Occipital lobe (tissue), 2 donors: ENCODE measurements around the gene SGCD. TPM values are rescaled to one million over a fixed set of nuclear protein-coding genes. Genes with fewer than 3 reads are reported as not detected.
"Not testable (repeated sequence)": the region's sequence is repeated elsewhere in the genome, so short reads cannot be mapped to it uniquely, and the experiment has no call there.

Experiments
- DNase-seq: peaks from one replicate; lab custom pipeline; 2025; lab: John Stamatoyannopoulos, UW
- total RNA-seq: library from RNA; depleted of rRNA; stranded (reverse); fragments of >200 nt; gene quantifications from one replicate; pipeline ENCODE4 v1.2.3, GENCODE V29; 2014

The SGCD gene
- total RNA-seq, 1 donor from 2014 or later, result 7.5 TPM

DNA sequence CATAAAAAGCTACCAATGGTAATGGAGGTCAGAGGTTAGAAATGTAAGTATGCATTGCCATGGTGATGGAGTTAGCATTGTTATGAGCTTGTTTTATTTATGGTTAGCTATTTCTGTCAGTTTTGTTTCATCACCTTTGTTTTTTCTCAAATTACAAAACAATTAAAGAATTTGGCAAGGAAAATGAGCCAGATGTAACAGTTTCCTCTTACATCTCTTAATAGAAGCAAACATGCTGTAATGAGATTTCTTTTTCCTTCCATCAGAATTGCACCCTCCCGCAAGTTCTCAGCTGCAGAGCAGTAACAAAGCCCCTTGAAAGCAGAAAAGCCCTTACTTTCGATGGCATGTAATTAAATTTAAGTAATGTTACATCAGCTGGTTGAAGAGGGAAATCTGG is 233.0 kb downstream of the SGCD start:
- DNase-seq, result no peak

- no peak for DNase-seq
Observed at GRCh38 chr5:156561651-156562050, 234.7 kb downstream of the SGCD start.

GRCh38 chr5:156570615-156571014 is 243.7 kb downstream of the SGCD start:
- no peak for DNase-seq

DNA sequence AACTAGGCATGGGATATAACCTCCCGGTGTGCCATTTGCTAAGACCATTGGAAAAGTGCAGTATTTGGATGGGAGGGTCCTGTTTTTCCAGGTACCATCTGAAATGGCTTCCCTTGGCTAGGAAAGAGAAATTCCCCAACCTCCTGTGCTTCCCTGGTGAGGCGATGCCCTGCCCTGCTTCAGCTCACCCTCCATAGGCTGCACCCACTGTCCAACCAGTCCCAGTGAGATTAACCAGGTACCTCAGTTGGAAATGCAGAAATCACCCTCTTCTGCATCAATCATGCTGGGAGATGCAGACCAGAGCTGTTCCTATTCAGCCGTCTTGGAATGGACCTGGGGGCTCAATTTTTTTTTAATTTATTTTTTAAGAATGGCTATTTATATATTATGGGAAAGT is 254.8 kb downstream of the SGCD start:
- no peak for DNase-seq

DNA sequence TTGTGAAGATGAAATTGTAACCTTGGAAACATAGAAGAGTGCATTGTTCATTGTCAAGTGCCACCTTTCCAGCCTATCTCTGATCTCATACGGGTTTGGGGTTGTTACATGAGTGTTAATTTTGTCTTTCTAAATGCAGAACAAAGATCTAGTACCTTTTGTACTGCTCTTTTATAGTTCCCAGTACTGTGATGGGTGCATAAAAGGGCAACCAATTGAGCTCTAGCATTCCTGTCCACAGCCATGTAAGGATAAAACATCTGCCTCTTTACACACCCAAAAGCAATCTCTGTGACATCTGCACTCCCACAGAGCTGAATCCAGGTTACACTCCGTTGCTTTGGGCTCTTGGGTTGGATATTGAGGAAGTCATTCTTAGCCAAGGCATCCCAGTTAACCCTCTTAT is 255.2 kb downstream of the SGCD start:
- DNase-seq, result no peak

- no peak for DNase-seq
Observed at GRCh38 chr5:156584871-156585270, 257.9 kb downstream of the SGCD start.

GRCh38 chr5:156585999-156586398 is 259.0 kb downstream of the SGCD start:
- no peak for DNase-seq

GRCh38 chr5:156587012-156587411 is 260.0 kb downstream of the SGCD start:
- DNase-seq, result no peak

GRCh38 chr5:156588306-156588705 is 261.3 kb downstream of the SGCD start:
- DNase-seq, result no peak

DNA sequence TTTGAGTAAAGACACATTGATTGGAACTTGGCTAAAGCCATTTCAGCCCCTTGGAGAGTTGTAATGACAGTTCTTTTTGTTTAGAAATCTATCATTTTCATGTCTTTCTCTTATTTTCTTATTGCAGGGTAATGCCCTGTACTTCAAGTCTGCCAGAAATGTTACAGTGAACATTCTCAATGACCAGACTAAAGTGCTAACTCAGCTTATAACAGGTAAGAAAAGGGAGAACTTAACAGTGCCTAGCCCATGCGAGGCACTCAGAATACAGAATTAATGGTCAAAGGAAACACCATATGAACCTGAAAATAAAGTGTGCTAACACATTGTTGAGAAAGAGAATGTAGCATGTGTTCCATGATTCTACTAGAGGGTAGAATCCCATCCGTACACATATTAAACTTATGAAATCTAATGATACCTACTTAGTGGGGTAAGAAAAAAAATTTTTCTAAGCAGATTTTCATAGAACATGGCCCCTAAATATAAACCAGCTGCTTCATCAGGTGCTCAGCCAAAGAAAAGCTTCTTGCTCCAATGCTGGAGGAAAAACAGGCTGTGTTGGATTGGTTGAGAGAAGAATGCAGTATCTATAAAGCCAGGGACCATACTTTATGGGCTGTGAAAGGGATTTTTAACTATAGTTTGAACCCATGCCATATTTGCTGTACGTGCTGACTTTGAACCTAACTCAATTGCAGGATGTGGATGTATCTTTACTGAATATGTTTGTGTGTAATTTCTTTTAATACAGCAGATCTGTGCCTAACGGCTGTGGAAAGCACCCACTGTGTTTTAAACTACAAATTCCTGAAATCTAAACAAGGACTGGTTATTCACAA is 262.4 kb downstream of the SGCD start:
- no peak for DNase-seq

DNA sequence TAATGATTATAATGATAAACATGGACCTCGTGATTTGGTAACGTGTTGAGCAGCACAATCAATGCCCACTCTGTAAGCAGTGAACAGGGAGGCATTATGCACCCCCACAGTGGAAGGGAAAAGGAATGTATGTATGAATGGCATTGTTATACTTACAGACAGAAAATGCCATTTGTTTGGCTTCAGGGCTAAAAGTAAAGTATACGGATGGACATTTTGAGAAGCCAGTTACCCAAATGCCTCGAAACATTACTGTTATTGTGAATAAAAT is 262.9 kb downstream of the SGCD start:
- DNase-seq, result no peak

GRCh38 chr5:156590978-156591377 is 264.0 kb downstream of the SGCD start:
- DNase-seq, result no peak

DNA sequence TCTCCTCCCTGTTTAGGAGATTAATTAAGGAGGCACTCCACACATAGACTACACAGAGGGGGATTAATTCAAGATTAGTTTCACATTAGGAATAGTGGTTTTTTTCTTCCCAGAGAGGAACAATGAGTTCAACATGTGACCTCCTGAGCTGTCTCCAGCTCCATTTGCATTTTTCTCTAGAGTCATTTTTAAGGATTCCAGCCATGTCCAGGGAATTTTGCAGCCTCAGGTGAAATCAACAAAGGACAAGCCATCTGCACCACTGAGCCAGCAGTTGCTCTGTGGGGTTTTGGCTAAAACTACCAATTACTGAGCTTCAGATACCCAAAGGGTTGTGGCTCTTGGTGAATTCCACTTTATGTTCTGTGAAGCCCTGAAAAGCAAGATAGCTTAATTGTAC is 264.7 kb downstream of the SGCD start:
- no peak for DNase-seq

- no peak for DNase-seq
Observed at GRCh38 chr5:156593546-156593945, 266.6 kb downstream of the SGCD start.

- no peak for DNase-seq
Observed at GRCh38 chr5:156594406-156594805, 267.4 kb downstream of the SGCD start.

DNA sequence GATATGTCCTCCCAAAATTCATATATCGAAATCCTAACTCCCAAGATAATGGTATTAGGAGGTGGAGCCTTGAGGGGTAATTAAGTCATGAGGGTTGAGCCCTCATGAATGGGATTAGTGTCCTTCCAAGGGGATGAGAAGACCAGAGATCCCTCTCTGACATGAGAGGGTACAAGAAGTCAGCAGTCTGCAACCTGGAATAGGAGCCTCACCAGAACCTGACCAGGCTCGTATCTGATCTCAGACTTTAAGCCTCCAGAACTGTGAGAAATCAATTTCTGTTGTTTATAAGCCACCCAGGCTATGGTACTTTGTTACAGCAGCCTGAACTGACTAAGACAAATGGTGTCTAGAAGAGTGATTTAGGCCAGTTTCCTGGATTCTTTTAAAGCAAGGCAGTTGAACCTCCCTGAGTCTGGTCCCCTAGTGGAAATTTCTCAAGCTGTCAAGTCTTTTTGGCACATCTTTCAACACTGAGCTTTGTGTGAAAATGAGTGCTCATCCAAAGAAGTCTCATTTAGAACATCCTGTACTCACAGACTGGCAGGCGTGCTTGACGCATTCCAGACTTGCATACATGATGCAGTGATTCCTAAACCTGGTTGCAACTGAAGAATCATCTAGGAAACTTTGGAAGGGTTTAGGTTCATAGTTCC is 268.3 kb downstream of the SGCD start:
- peak; percentile 34 for DNase-seq

- no peak for DNase-seq
Observed at GRCh38 chr5:156597276-156597675, 270.3 kb downstream of the SGCD start.

DNA sequence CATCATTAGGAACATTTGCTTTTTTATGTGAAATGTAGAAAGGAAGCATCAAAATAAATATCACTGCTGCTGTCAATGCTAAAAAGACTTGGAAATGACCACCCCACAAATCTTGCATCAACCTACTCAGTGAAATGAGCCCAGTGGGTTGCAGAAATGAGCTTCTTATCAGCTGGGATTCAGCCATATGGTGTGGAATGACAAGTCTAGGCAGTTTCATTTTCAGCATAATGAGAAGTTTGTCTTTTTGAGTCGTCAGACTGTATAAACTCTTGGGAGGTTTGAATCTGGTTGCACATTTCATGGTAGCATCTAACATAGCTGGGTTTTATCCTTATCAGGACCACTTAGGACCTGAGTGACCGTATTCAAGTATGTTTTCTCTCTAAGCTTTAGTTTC is 272.0 kb downstream of the SGCD start:
- no peak for DNase-seq

GRCh38 chr5:156610582-156610981 is 283.6 kb downstream of the SGCD start:
- not testable (repeated sequence) for DNase-seq

- DNase-seq, result no peak
Observed at GRCh38 chr5:156615901-156616300, 288.9 kb downstream of the SGCD start.

DNA sequence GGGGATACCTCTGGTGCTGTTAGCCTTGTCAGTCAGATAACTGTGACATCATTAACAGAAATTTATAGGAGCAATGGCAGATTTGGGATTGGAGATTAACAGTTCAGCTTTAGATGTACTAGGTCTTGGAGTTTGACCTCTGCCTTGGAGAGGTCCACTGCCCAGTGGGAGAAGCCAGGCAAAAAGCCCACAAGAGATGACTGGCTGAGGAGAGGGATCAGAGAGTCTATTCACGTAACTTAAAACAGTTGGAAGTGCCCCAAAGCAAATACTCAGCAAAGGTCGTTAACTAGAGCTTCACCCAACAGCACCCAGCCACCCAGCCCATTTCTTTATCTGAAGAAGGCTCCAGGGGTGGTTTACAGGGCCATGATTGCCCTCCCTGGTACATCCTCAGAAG is 290.5 kb downstream of the SGCD start:
- no peak for DNase-seq

- DNase-seq, result no peak
Observed at GRCh38 chr5:156618601-156619000, 291.6 kb downstream of the SGCD start.

- no peak for DNase-seq
Observed at GRCh38 chr5:156621719-156622118, 294.8 kb downstream of the SGCD start.
